Jurkat, Clone E6-1 (cell line): ENCODE results near the gene DSE.
A peak's percentile ranks its signal among the peaks of the same experiment; 100 is the strongest.

Source experiments
- DNase-seq: peaks from one replicate; pipeline ENCODE4 v3.0.0-alpha.2; 2011; ENCODE audit warnings: low read depth, low spot score
- H3K4me3 ChIP-seq: 2 replicates; pipeline ENCODE4 v1.5.1; 2011; ENCODE audit warnings: mild to moderate bottlenecking, low read length, control low read depth, moderate library complexity

DSE gene

GRCh38 chr6:116436586-116436985 lies 65.8 kb downstream of the DSE start:
- no peak overlapping the region for H3K4me3 ChIP-seq
- DNase-seq, result no peak

GRCh38 chr6:116437656-116438055 lies 66.9 kb downstream of the DSE start:
- DNase-seq, result no peak
- H3K4me3 ChIP-seq, result no peak overlapping the region

- no peak overlapping the region for H3K4me3 ChIP-seq
- no peak for DNase-seq
Measured at GRCh38 chr6:116438590-116439448, 68.1 kb downstream of the DSE start.

- H3K4me3 ChIP-seq, result no peak overlapping the region
Measured at GRCh38 chr6:116439522-116440051, 68.8 kb downstream of the DSE start.

GRCh38 chr6:116443105-116443504 lies 72.4 kb downstream of the DSE start:
- no peak for DNase-seq
- H3K4me3 ChIP-seq, result no peak overlapping the region

More at GRCh38 chr6:116439522-116440051, 68.8 kb downstream of the DSE start:
- DNase-seq, result no peak

- DNase-seq, result peak; percentile 25
- H3K4me3 ChIP-seq, result no peak overlapping the region
Measured at GRCh38 chr6:116444092-116444491, 73.3 kb downstream of the DSE start.

GRCh38 chr6:116444575-116444974 lies 73.8 kb downstream of the DSE start:
- H3K4me3 ChIP-seq, result no peak overlapping the region
- DNase-seq, result no peak

GRCh38 chr6:116445102-116445501 lies 74.4 kb downstream of the DSE start:
- DNase-seq, result peak; percentile 28
- H3K4me3 ChIP-seq, result no peak overlapping the region

GRCh38 chr6:116446399-116446798 lies 75.7 kb downstream of the DSE start:
- no peak for DNase-seq
- no peak overlapping the region for H3K4me3 ChIP-seq

GRCh38 chr6:116447052-116447451 lies 76.3 kb downstream of the DSE start:
- no peak for DNase-seq
- no peak overlapping the region for H3K4me3 ChIP-seq

- DNase-seq, result no peak
- no peak overlapping the region for H3K4me3 ChIP-seq
Measured at GRCh38 chr6:116447496-116448011, 76.8 kb downstream of the DSE start.

GRCh38 chr6:116449565-116449964 lies 78.8 kb downstream of the DSE start:
- no peak for DNase-seq
- no peak overlapping the region for H3K4me3 ChIP-seq

GRCh38 chr6:116450185-116450710 lies 79.5 kb downstream of the DSE start:
- DNase-seq, result no peak
- H3K4me3 ChIP-seq, result no peak overlapping the region

- DNase-seq, result no peak
- H3K4me3 ChIP-seq, result no peak overlapping the region
Measured at GRCh38 chr6:116450769-116451740, 80.3 kb downstream of the DSE start.

- no peak overlapping the region for H3K4me3 ChIP-seq
- no peak for DNase-seq
Measured at GRCh38 chr6:116451916-116452315, 81.2 kb downstream of the DSE start.

- DNase-seq, result no peak
- no peak overlapping the region for H3K4me3 ChIP-seq
Measured at GRCh38 chr6:116452531-116452930, 81.8 kb downstream of the DSE start.

GRCh38 chr6:116456106-116456505 lies 85.4 kb downstream of the DSE start:
- no peak overlapping the region for H3K4me3 ChIP-seq
- no peak for DNase-seq

GRCh38 chr6:116456927-116457326 lies 86.2 kb downstream of the DSE start:
- H3K4me3 ChIP-seq, result no peak overlapping the region
- DNase-seq, result no peak

- no peak for DNase-seq
- H3K4me3 ChIP-seq, result no peak overlapping the region
Measured at GRCh38 chr6:116458264-116458663, 87.5 kb downstream of the DSE start.
